WTC11 (cell line): ENCODE results near the gene CRKL. TPM values are rescaled to one million over a fixed set of nuclear protein-coding genes. Genes with fewer than 3 reads are reported as not detected.
A peak's percentile ranks its signal among the peaks of the same experiment; 100 is the strongest.

Experiments
- ATAC-seq: fragments of 200-7000 bp; cut with Tn5 transposase; 2 replicates; pipeline ENCODE4 v1.10.0; 2021; ENCODE audit warnings: mild to moderate bottlenecking, moderate library complexity
- CTCF ChIA-PET: fragments of 300-600 bp; sonication (Branson Sonifier 250); formaldehyde crosslinking; loops from one replicate; lab custom pipeline; 2021; ENCODE audit warnings: antibody characterized with exemption; lab: Charles Lee
- POLR2A ChIA-PET: fragments of 350-600 bp; sonication (Branson Sonifier 250); formaldehyde crosslinking; loops from one replicate; lab custom pipeline; 2021; ENCODE audit warnings: antibody characterized with exemption; lab: Charles Lee
- DNase-seq: peaks from one replicate; pipeline ENCODE4 v3.0.0; 2021; ENCODE audit warnings: low spot score
- H3K27ac Mint-ChIP-seq: 2 replicates; pipeline ENCODE4 v1.8.0; 2021; ENCODE audit warnings: mixed read lengths
- H3K27me3 Mint-ChIP-seq: 2 replicates; pipeline ENCODE4 v1.8.0; 2021; ENCODE audit warnings: low read depth, mild to moderate bottlenecking, moderate library complexity, mixed read lengths
- H3K36me3 Mint-ChIP-seq: 2 replicates; pipeline ENCODE4 v1.8.0; 2021; ENCODE audit warnings: mixed read lengths
- H3K4me1 Mint-ChIP-seq: 2 replicates; pipeline ENCODE4 v1.8.0; 2022; ENCODE audit warnings: mixed read lengths
- H3K4me3 Mint-ChIP-seq: 2 replicates; pipeline ENCODE4 v1.8.0; 2021; ENCODE audit warnings: mild to moderate bottlenecking, moderate library complexity, mixed read lengths
- H3K9me3 Mint-ChIP-seq: 2 replicates; pipeline ENCODE4 v1.8.0; 2021; ENCODE audit warnings: mixed read lengths
- CBFB ChIP-seq: sonication (generic); formaldehyde crosslinking; IDR thresholded peaks from 2 replicates; pipeline ENCODE4 v1.8.1; 2022; ENCODE audit warnings: mild to moderate bottlenecking, low read depth, missing genetic modification reagents
- EMX1 ChIP-seq: fragments of 250-450 bp; sonication (Bioruptor Pico); IDR thresholded peaks from 2 replicates; pipeline ENCODE4 v1.8.0; 2021; ENCODE audit warnings: mild to moderate bottlenecking
- ERG ChIP-seq: fragments of 250-450 bp; sonication (Bioruptor Pico); IDR thresholded peaks from 2 replicates; pipeline ENCODE4 v1.8.0; 2021; ENCODE audit warnings: mild to moderate bottlenecking
- ETV6 ChIP-seq: sonication (generic); formaldehyde crosslinking; IDR thresholded peaks from 2 replicates; pipeline ENCODE4 v1.8.1; 2022; ENCODE audit warnings: mild to moderate bottlenecking, missing genetic modification reagents
- FOXJ3 ChIP-seq: sonication (generic); formaldehyde crosslinking; IDR thresholded peaks from 2 replicates; pipeline ENCODE4 v1.9.0; 2021; ENCODE audit warnings: missing genetic modification reagents, mild to moderate bottlenecking, borderline replicate concordance
- FOXK1 ChIP-seq: sonication (generic); formaldehyde crosslinking; IDR thresholded peaks from 2 replicates; pipeline ENCODE4 v1.8.0; 2022; ENCODE audit warnings: mild to moderate bottlenecking, moderate library complexity, missing genetic modification reagents
- FOXP1 ChIP-seq: sonication (generic); formaldehyde crosslinking; IDR thresholded peaks from 2 replicates; pipeline ENCODE4 v1.8.0; 2022; ENCODE audit warnings: missing genetic modification reagents, mild to moderate bottlenecking, moderate library complexity, borderline replicate concordance
- GABPB1 ChIP-seq: sonication (generic); formaldehyde crosslinking; IDR thresholded peaks from 2 replicates; pipeline ENCODE4 v1.8.1; 2023; ENCODE audit warnings: mild to moderate bottlenecking, missing genetic modification reagents
- GTF2I ChIP-seq: fragments of 250-450 bp; sonication (Bioruptor Pico); conservative IDR thresholded peaks from 2 replicates; pipeline ENCODE4 v1.4.0; 2021; ENCODE audit warnings: mild to moderate bottlenecking
- JAZF1 ChIP-seq: fragments of 250-450 bp; sonication (Bioruptor Pico); IDR thresholded peaks from 2 replicates; pipeline ENCODE4 v1.9.0; 2021; ENCODE audit warnings: moderate library complexity, mild to moderate bottlenecking, inconsistent platforms
- JUN ChIP-seq: sonication (generic); formaldehyde crosslinking; IDR thresholded peaks from 2 replicates; pipeline ENCODE4 v1.8.0; 2023; ENCODE audit warnings: mild to moderate bottlenecking, missing genetic modification reagents
- KAT7 ChIP-seq: sonication (generic); formaldehyde crosslinking; IDR thresholded peaks from 2 replicates; pipeline ENCODE4 v1.8.1; 2023; ENCODE audit warnings: missing genetic modification reagents, mild to moderate bottlenecking, borderline replicate concordance
- MYBL2 ChIP-seq: sonication (generic); formaldehyde crosslinking; IDR thresholded peaks from 2 replicates; pipeline ENCODE4 v1.8.1; 2023; ENCODE audit warnings: mild to moderate bottlenecking, moderate library complexity, missing genetic modification reagents
- NFATC4 ChIP-seq: fragments of 250-450 bp; sonication (Bioruptor Pico); IDR thresholded peaks from 2 replicates; pipeline ENCODE4 v1.9.0; 2021; ENCODE audit warnings: mild to moderate bottlenecking
- RELA ChIP-seq: sonication (generic); formaldehyde crosslinking; IDR thresholded peaks from 2 replicates; pipeline ENCODE4 v1.8.1; 2022; ENCODE audit warnings: missing genetic modification reagents, mild to moderate bottlenecking, borderline replicate concordance
- TCF7 ChIP-seq: sonication (generic); formaldehyde crosslinking; IDR thresholded peaks from 2 replicates; pipeline ENCODE4 v1.8.0; 2022; ENCODE audit warnings: mild to moderate bottlenecking, low read depth, missing genetic modification reagents, moderate library complexity
- ZNF138 ChIP-seq: sonication (generic); formaldehyde crosslinking; conservative IDR thresholded peaks from 2 replicates; pipeline ENCODE4 v1.8.1; 2022; ENCODE audit warnings: mild to moderate bottlenecking, moderate library complexity, missing genetic modification reagents
- ZNF232 ChIP-seq: sonication (generic); formaldehyde crosslinking; IDR thresholded peaks from 2 replicates; pipeline ENCODE4 v1.8.0; 2022; ENCODE audit warnings: mild to moderate bottlenecking, missing genetic modification reagents
- ZNF281 ChIP-seq: sonication (generic); formaldehyde crosslinking; IDR thresholded peaks from 2 replicates; pipeline ENCODE4 v1.8.0; 2023; ENCODE audit warnings: mild to moderate bottlenecking, missing genetic modification reagents
- ZNF671 ChIP-seq: fragments of 250-450 bp; sonication (Bioruptor Pico); IDR thresholded peaks from 2 replicates; pipeline ENCODE4 v1.8.0; 2021; ENCODE audit warnings: mild to moderate bottlenecking
- total RNA-seq: library from RNA; stranded (reverse); gene quantifications from 3 replicates; pipeline ENCODE4 v1.2.3, GENCODE V29; 2021
- TF ChIP-seq, protein P1 (sequence below): fragments of 200-600 bp; IDR thresholded peaks from 2 replicates; pipeline ENCODE4 v1.8.0; 2022; ENCODE audit warnings: antibody characterized with exemption
- TF ChIP-seq, protein P2 (sequence below): sonication (generic); formaldehyde crosslinking; IDR thresholded peaks from 2 replicates; pipeline ENCODE4 v1.8.1; 2023; ENCODE audit warnings: mild to moderate bottlenecking, moderate library complexity, missing genetic modification reagents
- TF ChIP-seq, protein P3 (sequence below): sonication (generic); formaldehyde crosslinking; IDR thresholded peaks from 2 replicates; pipeline ENCODE4 v1.8.1; 2022; ENCODE audit warnings: low read depth, missing genetic modification reagents, borderline replicate concordance
- TF ChIP-seq, protein P4 (sequence below): fragments of 250-450 bp; sonication (Bioruptor Pico); IDR thresholded peaks from 2 replicates; pipeline ENCODE4 v1.9.0; 2021; ENCODE audit warnings: mild to moderate bottlenecking, borderline replicate concordance

Gene CRKL
- total RNA-seq, 1 experiment from 2014 or later, result 114 TPM

GRCh38 chr22:20885557-20886323, 31.5 kb upstream of the CRKL start:
- TF ChIP-seq MYBL2 (CRISPR knock-in tag) (no peak), CBFB (no peak), ZNF671 (no peak), ZNF281 (no peak), JUN (no peak), ERG (CRISPR knock-in tag) (no peak), FOXK1 (CRISPR knock-in tag) (0 out of 2 replicates have a peak, but pooled peaks have one; percentile 16), EMX1 (CRISPR knock-in tag) (no peak), NFATC4 (no peak), FOXJ3 (CRISPR knock-in tag) (no peak), RELA (CRISPR knock-in tag) (no peak), GABPB1 (CRISPR knock-in tag) (peak; percentile 38; the same call in 1 of the 2 replicates), TCF7 (CRISPR knock-in tag) (no peak), ETV6 (CRISPR knock-in tag) (peak; percentile 21; the same call in 1 of the 2 replicates), GTF2I (CRISPR knock-in tag) (no peak), FOXP1 (CRISPR knock-in tag) (no peak), ZNF232 (0 out of 2 replicates have a peak, but pooled peaks have one; percentile 31), ZNF138 (CRISPR knock-in tag) (no peak), JAZF1 (CRISPR knock-in tag) (no peak), KAT7 (CRISPR knock-in tag) (no peak)
- TF ChIP-seq, protein P1, sequence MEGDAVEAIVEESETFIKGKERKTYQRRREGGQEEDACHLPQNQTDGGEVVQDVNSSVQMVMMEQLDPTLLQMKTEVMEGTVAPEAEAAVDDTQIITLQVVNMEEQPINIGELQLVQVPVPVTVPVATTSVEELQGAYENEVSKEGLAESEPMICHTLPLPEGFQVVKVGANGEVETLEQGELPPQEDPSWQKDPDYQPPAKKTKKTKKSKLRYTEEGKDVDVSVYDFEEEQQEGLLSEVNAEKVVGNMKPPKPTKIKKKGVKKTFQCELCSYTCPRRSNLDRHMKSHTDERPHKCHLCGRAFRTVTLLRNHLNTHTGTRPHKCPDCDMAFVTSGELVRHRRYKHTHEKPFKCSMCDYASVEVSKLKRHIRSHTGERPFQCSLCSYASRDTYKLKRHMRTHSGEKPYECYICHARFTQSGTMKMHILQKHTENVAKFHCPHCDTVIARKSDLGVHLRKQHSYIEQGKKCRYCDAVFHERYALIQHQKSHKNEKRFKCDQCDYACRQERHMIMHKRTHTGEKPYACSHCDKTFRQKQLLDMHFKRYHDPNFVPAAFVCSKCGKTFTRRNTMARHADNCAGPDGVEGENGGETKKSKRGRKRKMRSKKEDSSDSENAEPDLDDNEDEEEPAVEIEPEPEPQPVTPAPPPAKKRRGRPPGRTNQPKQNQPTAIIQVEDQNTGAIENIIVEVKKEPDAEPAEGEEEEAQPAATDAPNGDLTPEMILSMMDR, result peak; percentile 71
- TF ChIP-seq, protein P2, sequence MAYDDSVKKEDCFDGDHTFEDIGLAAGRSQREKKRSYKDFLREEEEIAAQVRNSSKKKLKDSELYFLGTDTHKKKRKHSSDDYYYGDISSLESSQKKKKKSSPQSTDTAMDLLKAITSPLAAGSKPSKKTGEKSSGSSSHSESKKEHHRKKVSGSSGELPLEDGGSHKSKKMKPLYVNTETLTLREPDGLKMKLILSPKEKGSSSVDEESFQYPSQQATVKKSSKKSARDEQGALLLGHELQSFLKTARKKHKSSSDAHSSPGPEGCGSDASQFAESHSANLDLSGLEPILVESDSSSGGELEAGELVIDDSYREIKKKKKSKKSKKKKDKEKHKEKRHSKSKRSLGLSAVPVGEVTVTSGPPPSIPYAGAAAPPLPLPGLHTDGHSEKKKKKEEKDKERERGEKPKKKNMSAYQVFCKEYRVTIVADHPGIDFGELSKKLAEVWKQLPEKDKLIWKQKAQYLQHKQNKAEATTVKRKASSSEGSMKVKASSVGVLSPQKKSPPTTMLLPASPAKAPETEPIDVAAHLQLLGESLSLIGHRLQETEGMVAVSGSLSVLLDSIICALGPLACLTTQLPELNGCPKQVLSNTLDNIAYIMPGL, result peak; percentile 44; the same call in 1 of the 2 replicates
- TF ChIP-seq, protein P3, sequence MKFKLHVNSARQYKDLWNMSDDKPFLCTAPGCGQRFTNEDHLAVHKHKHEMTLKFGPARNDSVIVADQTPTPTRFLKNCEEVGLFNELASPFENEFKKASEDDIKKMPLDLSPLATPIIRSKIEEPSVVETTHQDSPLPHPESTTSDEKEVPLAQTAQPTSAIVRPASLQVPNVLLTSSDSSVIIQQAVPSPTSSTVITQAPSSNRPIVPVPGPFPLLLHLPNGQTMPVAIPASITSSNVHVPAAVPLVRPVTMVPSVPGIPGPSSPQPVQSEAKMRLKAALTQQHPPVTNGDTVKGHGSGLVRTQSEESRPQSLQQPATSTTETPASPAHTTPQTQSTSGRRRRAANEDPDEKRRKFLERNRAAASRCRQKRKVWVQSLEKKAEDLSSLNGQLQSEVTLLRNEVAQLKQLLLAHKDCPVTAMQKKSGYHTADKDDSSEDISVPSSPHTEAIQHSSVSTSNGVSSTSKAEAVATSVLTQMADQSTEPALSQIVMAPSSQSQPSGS (CRISPR knock-in tag), result no peak
- TF ChIP-seq, protein P4, sequence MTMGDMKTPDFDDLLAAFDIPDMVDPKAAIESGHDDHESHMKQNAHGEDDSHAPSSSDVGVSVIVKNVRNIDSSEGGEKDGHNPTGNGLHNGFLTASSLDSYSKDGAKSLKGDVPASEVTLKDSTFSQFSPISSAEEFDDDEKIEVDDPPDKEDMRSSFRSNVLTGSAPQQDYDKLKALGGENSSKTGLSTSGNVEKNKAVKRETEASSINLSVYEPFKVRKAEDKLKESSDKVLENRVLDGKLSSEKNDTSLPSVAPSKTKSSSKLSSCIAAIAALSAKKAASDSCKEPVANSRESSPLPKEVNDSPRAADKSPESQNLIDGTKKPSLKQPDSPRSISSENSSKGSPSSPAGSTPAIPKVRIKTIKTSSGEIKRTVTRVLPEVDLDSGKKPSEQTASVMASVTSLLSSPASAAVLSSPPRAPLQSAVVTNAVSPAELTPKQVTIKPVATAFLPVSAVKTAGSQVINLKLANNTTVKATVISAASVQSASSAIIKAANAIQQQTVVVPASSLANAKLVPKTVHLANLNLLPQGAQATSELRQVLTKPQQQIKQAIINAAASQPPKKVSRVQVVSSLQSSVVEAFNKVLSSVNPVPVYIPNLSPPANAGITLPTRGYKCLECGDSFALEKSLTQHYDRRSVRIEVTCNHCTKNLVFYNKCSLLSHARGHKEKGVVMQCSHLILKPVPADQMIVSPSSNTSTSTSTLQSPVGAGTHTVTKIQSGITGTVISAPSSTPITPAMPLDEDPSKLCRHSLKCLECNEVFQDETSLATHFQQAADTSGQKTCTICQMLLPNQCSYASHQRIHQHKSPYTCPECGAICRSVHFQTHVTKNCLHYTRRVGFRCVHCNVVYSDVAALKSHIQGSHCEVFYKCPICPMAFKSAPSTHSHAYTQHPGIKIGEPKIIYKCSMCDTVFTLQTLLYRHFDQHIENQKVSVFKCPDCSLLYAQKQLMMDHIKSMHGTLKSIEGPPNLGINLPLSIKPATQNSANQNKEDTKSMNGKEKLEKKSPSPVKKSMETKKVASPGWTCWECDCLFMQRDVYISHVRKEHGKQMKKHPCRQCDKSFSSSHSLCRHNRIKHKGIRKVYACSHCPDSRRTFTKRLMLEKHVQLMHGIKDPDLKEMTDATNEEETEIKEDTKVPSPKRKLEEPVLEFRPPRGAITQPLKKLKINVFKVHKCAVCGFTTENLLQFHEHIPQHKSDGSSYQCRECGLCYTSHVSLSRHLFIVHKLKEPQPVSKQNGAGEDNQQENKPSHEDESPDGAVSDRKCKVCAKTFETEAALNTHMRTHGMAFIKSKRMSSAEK (CRISPR knock-in tag), result no peak
- DNase-seq (peak; percentile 89), ATAC-seq (peak; percentile 98)
- Mint-ChIP-seq H3K4me1 (peaks cover 3% of the 10 kb centered on the region; the same call in 1 of the 2 replicates), H3K27me3 (no peaks in the 10 kb centered on the region), H3K4me3 (no peak overlapping the region), H3K36me3 (peaks cover 11% of the 10 kb centered on the region; the same call in 1 of the 2 replicates), H3K27ac (peak overlapping the region; percentile 68), H3K9me3 (no peaks in the 10 kb centered on the region)
- POLR2A ChIA-PET, result interaction anchor here (0.7 to 1.1 kb wide), 4 partner anchors 11 to 96 kb away, joined by 3 to 4 read pairs (median 3); partner anchors contain the start of gene LZTR1
- CTCF ChIA-PET, result interaction anchor here (0.5 to 2.5 kb wide), 64 partner anchors 8 to 294 kb away, joined by 3 to 72 read pairs (median 6); partner anchors contain the start of genes AIFM3, CRKL, LZTR1 and P2RX6
